Astrocyte (in vitro differentiated cells and primary cell): ENCODE data around the gene CLOCK. TPM values are rescaled to one million over a fixed set of nuclear protein-coding genes. Genes with fewer than 3 reads are reported as not detected.

ENCODE experiments used
- DNase-seq: peaks from one replicate; pipeline ENCODE4 v3.0.0-alpha.2; 2010; ENCODE audit warnings: low read depth
- FAIRE-seq: peaks from 2 replicates; lab custom pipeline; 2011; peaks lifted over from hg19 to GRCh38; lab: Jason Lieb, UNC
- H2AFZ ChIP-seq: 2 replicates; pipeline ENCODE4 v1.6.0; 2012; ENCODE audit warnings: low read depth, low read length, inconsistent platforms
- H3K27ac ChIP-seq: 2 replicates; pipeline ENCODE4 v1.5.1; 2011; ENCODE audit warnings: low read depth, low read length, inconsistent platforms
- H3K27me3 ChIP-seq: 2 replicates; pipeline ENCODE4 v1.6.0; 2011; ENCODE audit warnings: low read length, inconsistent platforms; ENCODE audit not compliant: insufficient read depth
- H3K36me3 ChIP-seq: 2 replicates; pipeline ENCODE4 v1.5.1; 2011; ENCODE audit warnings: low read length, inconsistent platforms; ENCODE audit not compliant: insufficient read depth
- H3K4me1 ChIP-seq: 2 replicates; pipeline ENCODE4 v1.5.1; 2011; ENCODE audit warnings: low read length, inconsistent platforms; ENCODE audit not compliant: insufficient read depth
- H3K4me2 ChIP-seq: 2 replicates; pipeline ENCODE4 v1.6.0; 2012; ENCODE audit warnings: low read length, inconsistent platforms
- H3K4me3 ChIP-seq: 2 replicates; pipeline ENCODE4 v1.5.1; 2011; ENCODE audit warnings: low read depth, mild to moderate bottlenecking, low read length, inconsistent platforms; ENCODE audit not compliant: insufficient read depth
- H3K79me2 ChIP-seq: 2 replicates; pipeline ENCODE4 v1.6.0; 2012; ENCODE audit warnings: mild to moderate bottlenecking, low read length, inconsistent platforms; ENCODE audit not compliant: insufficient read depth
- H3K9ac ChIP-seq: 2 replicates; pipeline ENCODE4 v1.6.0; 2012; ENCODE audit warnings: mild to moderate bottlenecking, low read length, inconsistent platforms
- H3K9me3 ChIP-seq: 2 replicates; pipeline ENCODE4 v1.5.1; 2012; ENCODE audit warnings: low read depth, mild to moderate bottlenecking, low read length, inconsistent platforms; ENCODE audit not compliant: insufficient read depth
- H4K20me1 ChIP-seq: 2 replicates; pipeline ENCODE4 v1.6.0; 2012; ENCODE audit warnings: low read length, inconsistent platforms; ENCODE audit not compliant: insufficient read depth
- H3K27ac Mint-ChIP-seq: one replicate; pipeline ENCODE4 v1.8.0; 2021; ENCODE audit warnings: mild to moderate bottlenecking, mixed read lengths; ENCODE audit not compliant: unreplicated experiment
- H3K27me3 Mint-ChIP-seq: one replicate; pipeline ENCODE4 v1.8.0; 2021; ENCODE audit warnings: low read depth, mixed read lengths; ENCODE audit not compliant: unreplicated experiment
- H3K36me3 Mint-ChIP-seq: one replicate; pipeline ENCODE4 v1.8.0; 2021; ENCODE audit warnings: low read depth, mixed read lengths; ENCODE audit not compliant: unreplicated experiment
- H3K4me1 Mint-ChIP-seq: one replicate; pipeline ENCODE4 v1.8.0; 2021; ENCODE audit warnings: low read depth, mixed read lengths; ENCODE audit not compliant: unreplicated experiment
- H3K4me3 Mint-ChIP-seq: one replicate; pipeline ENCODE4 v1.8.0; 2021; ENCODE audit warnings: mild to moderate bottlenecking, moderate library complexity, mixed read lengths; ENCODE audit not compliant: unreplicated experiment
- H3K9me3 Mint-ChIP-seq: one replicate; pipeline ENCODE4 v1.8.0; 2021; ENCODE audit warnings: mild to moderate bottlenecking, mixed read lengths; ENCODE audit not compliant: unreplicated experiment
- CTCF ChIP-seq: IDR thresholded peaks from 2 replicates; pipeline ENCODE4 v1.5.1; 2011; ENCODE audit warnings: low read depth, mild to moderate bottlenecking, inconsistent platforms, low read length, moderate library complexity; ENCODE audit not compliant: insufficient read depth
- EZH2 ChIP-seq: IDR thresholded peaks from 2 replicates; pipeline ENCODE4 v1.6.1; 2012; ENCODE audit warnings: mild to moderate bottlenecking, low read length, inconsistent platforms; ENCODE audit not compliant: insufficient read depth
- total RNA-seq: library from RNA; stranded (reverse); gene quantifications from 2 replicates; pipeline ENCODE4 v1.2.1, GENCODE V29; 2021

The CLOCK gene
- total RNA-seq, 1 donor from 2014 or later = 20.4 TPM

GRCh38 chr4:55409468-55410171, 137.1 kb downstream of the CLOCK start:
- H3K9me3 ChIP-seq = no peaks in the 10 kb centered on the region
- Mint-ChIP-seq H3K36me3 (peaks cover 12% of the 10 kb centered on the region), H3K27ac (peak overlapping the region; percentile 78), H3K9me3 (no peaks in the 10 kb centered on the region), H3K4me1 (peaks cover 37% of the 10 kb centered on the region), H3K27me3 (no peaks in the 10 kb centered on the region), H3K4me3 (peak overlapping the region; percentile 31)
- TF ChIP-seq EZH2 (no peak), CTCF (peak; percentile 32)
- FAIRE-seq (no peak), DNase-seq (no peak)
- peaks cover 99% of the 10 kb centered on the region for H3K79me2 ChIP-seq
- H2AFZ ChIP-seq = no peak overlapping the region
- peaks cover 14% of the 10 kb centered on the region for H3K4me1 ChIP-seq
- H3K36me3 ChIP-seq = peaks cover 32% of the 10 kb centered on the region
- peak overlapping the region; percentile 40 for H3K27ac ChIP-seq
- peaks cover 83% of the 10 kb centered on the region for H4K20me1 ChIP-seq
- no peaks in the 10 kb centered on the region for H3K27me3 ChIP-seq
- no peak overlapping the region for H3K4me3 ChIP-seq
- peak overlapping the region; percentile 50 for H3K9ac ChIP-seq
- peak overlapping the region; percentile 67 for H3K4me2 ChIP-seq

GRCh38 chr4:55407764-55408163, 138.9 kb downstream of the CLOCK start:
- H3K4me3 ChIP-seq = no peak overlapping the region
- peaks cover 87% of the 10 kb centered on the region for H4K20me1 ChIP-seq
- no peaks in the 10 kb centered on the region for H3K27me3 ChIP-seq
- H3K4me2 ChIP-seq = no peak overlapping the region
- H3K9ac ChIP-seq = no peak overlapping the region
- Mint-ChIP-seq H3K27ac (no peak overlapping the region), H3K4me3 (no peak overlapping the region), H3K36me3 (peaks cover 19% of the 10 kb centered on the region), H3K27me3 (no peaks in the 10 kb centered on the region), H3K4me1 (peaks cover 42% of the 10 kb centered on the region), H3K9me3 (no peaks in the 10 kb centered on the region)
- H3K27ac ChIP-seq = no peak overlapping the region
- no peak for DNase-seq
- TF ChIP-seq CTCF (no peak), EZH2 (no peak)
- peaks cover 99% of the 10 kb centered on the region for H3K79me2 ChIP-seq
- H2AFZ ChIP-seq = no peak overlapping the region
- no peaks in the 10 kb centered on the region for H3K9me3 ChIP-seq
- peaks cover 46% of the 10 kb centered on the region for H3K36me3 ChIP-seq
- peaks cover 14% of the 10 kb centered on the region for H3K4me1 ChIP-seq
- FAIRE-seq = no peak

GRCh38 chr4:55407119-55407518, 139.6 kb downstream of the CLOCK start:
- no peaks in the 10 kb centered on the region for H3K9me3 Mint-ChIP-seq
- H3K4me1 Mint-ChIP-seq = peaks cover 42% of the 10 kb centered on the region
- Histone ChIP-seq H3K27me3 (no peaks in the 10 kb centered on the region), H3K4me1 (peaks cover 14% of the 10 kb centered on the region), H2AFZ (no peak overlapping the region), H4K20me1 (peaks cover 87% of the 10 kb centered on the region), H3K9me3 (no peaks in the 10 kb centered on the region), H3K36me3 (peaks cover 46% of the 10 kb centered on the region), H3K27ac (no peak overlapping the region), H3K4me3 (no peak overlapping the region), H3K9ac (no peak overlapping the region), H3K4me2 (no peak overlapping the region), H3K79me2 (peaks cover 98% of the 10 kb centered on the region)
- no peaks in the 10 kb centered on the region for H3K27me3 Mint-ChIP-seq
- peaks cover 19% of the 10 kb centered on the region for H3K36me3 Mint-ChIP-seq
- H3K27ac Mint-ChIP-seq = peak overlapping the region; percentile 36
- H3K4me3 Mint-ChIP-seq = peak overlapping the region; percentile 72
- FAIRE-seq (no peak), DNase-seq (peak; percentile 34)
- TF ChIP-seq CTCF = no peak
- TF ChIP-seq EZH2 = no peak
